ENCODE measurements around the gene CDHR5. TPM values are rescaled to one million over a fixed set of nuclear protein-coding genes. Genes with fewer than 3 reads are reported as not detected.

The CDHR5 gene
- total RNA-seq, 3 donors from 2014 or later: 195 to 549 (median 316) TPM

- no peaks in the 10 kb centered on the region for H3K4me1 ChIP-seq (ENCODE audit: low read depth)
- no peaks in the 10 kb centered on the region for H3K9me3 ChIP-seq
- intact Hi-C loops (cut with DNase I, micrococcal nuclease): loop anchor here (5.0 to 10.0 kb wide), 2 partner anchors 62 to 65 kb away; no protein-coding TSS in a partner anchor
- peak; percentile 66 for TF ChIP-seq CTCF (IDR thresholded peaks at IDR 0.05)
- H3K4me3 ChIP-seq: no peak overlapping the region
- ATAC-seq (peak; percentile 94), DNase-seq (peak; percentile 72 to 86 (median 83))
- H3K36me3 ChIP-seq (ENCODE audit: low read depth): no peaks in the 10 kb centered on the region
Measured at GRCh38 chr11:662689-663274, 38.0 kb upstream of the CDHR5 start.

DNA sequence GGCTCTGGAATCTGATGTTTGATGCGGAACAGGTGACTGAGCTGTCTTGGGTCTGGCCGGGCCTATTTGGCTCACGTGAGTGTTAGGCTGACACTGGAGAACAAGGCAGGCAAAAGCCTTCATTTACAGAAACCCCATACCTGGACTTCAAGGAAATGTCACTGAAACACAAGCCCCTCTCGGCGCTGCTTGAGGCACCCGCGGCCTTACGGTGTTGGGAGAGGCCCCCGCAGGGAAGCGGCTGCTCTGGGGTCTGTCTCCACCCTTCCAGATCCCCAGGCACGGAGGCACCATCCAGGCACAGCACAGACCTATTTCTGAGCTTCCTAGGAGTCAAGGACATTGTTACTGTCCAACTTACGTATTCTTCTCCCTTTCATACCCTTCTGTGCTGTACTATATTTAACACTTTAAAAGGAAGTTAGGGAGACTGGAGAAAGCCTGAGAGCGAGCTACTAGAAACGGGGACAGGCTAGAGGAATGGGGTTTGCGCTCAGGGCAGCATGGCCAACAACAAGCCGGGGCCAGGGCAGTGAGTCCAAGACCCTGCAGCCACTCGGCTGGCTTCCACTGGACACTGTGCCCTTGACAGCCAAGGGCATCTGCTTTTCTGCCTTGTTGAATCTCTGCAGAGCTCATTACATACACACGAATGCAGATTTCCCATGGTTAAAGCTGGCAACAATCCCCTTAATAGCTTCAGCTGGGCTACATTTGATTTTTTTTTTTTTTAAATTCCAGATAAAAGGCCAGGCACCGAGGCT is 36.1 kb upstream of the CDHR5 start:
- no peak for TF ChIP-seq CTCF (IDR thresholded peaks at IDR 0.05)
- no peaks in the 10 kb centered on the region for H3K4me1 ChIP-seq (ENCODE audit: low read depth)
- no peak for ATAC-seq
- H3K36me3 ChIP-seq (ENCODE audit: low read depth): no peaks in the 10 kb centered on the region
- H3K9me3 ChIP-seq: no peaks in the 10 kb centered on the region
- intact Hi-C loops (cut with DNase I, micrococcal nuclease): loop anchor here (5.0 to 10.0 kb wide), 2 partner anchors 64 to 66 kb away; no protein-coding TSS in a partner anchor
- no peak for DNase-seq
- no peak overlapping the region for H3K4me3 ChIP-seq

DNA sequence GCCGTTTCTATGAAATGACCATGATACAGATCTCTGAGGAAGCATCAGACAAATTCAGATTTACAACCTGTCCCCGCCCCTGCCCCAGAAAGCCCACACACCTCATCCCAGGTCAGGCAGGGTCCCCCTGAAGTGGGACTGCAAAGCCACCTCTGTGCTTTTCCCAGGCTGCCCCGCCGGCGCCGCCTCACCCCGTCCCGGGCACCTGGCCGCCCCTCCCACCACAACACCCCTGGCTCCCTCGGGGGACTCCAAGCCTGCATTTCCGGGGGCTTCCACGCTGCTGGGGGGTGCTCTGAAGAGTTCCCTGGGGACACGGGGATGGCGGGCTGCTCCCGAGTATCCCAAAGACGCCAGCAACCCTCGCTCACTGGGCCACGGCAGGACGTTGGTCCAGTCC is 35.5 kb upstream of the CDHR5 start:
- ATAC-seq (no peak), DNase-seq (peak in 1 of 3 donors; percentile 46)
- TF ChIP-seq CTCF (IDR thresholded peaks at IDR 0.05): no peak
- Histone ChIP-seq H3K4me3 (no peak overlapping the region), H3K4me1 (ENCODE audit: low read depth) (no peaks in the 10 kb centered on the region), H3K36me3 (ENCODE audit: low read depth) (no peaks in the 10 kb centered on the region), H3K9me3 (no peaks in the 10 kb centered on the region)
- intact Hi-C loops (cut with DNase I, micrococcal nuclease): loop anchor here (5.0 to 10.0 kb wide), 2 partner anchors 65 to 67 kb away; no protein-coding TSS in a partner anchor

DNA sequence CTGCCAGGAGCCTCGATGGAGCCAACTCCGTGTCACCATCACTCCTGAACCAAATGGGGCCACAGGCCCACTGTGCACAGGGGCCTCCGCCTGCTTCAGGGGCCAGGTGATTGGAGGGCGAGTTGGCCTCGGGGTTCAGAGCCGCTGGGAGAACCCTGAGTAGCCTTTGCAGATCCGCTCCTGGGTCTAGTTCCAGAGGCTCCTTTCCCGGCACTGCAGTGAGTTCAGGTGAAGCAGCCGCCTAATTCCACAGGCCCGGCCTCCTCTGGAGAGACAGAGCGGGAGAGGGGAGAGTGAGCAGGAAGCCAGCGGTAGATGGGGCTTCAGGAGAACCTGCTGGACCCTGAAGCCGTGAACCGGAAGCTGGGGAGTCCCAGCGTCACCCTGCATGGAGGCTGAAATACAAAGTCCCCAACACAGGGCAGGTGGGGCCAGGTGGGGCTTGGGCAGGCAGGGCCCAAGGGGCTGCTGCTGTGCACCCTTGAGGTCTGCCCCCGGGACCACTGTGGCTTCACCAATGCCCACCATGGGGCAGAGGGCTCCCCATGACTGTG is 34.9 kb upstream of the CDHR5 start:
- DNase-seq (no peak), ATAC-seq (no peak)
- intact Hi-C loops (cut with DNase I, micrococcal nuclease): loop anchor here (5.0 to 10.0 kb wide), 2 partner anchors 65 to 68 kb away; no protein-coding TSS in a partner anchor
- no peaks in the 10 kb centered on the region for H3K9me3 ChIP-seq
- peaks cover 5% of the 10 kb centered on the region for H3K4me1 ChIP-seq (ENCODE audit: low read depth)
- no peak for TF ChIP-seq CTCF (IDR thresholded peaks at IDR 0.05)
- no peaks in the 10 kb centered on the region for H3K36me3 ChIP-seq (ENCODE audit: low read depth)
- H3K4me3 ChIP-seq: no peak overlapping the region

GRCh38 chr11:657691-658126 is 33.0 kb upstream of the CDHR5 start:
- Histone ChIP-seq H3K4me1 (ENCODE audit: low read depth) (peaks cover 5% of the 10 kb centered on the region), H3K4me3 (no peak overlapping the region), H3K9me3 (no peaks in the 10 kb centered on the region), H3K36me3 (ENCODE audit: low read depth) (no peaks in the 10 kb centered on the region)
- peak in 1 of 3 donors; percentile 24 for DNase-seq
- intact Hi-C loops (cut with DNase I, micrococcal nuclease): no loop called here
- no peak for TF ChIP-seq CTCF (IDR thresholded peaks at IDR 0.05)
- peak; percentile 66 for ATAC-seq
